OCI-LY3 (cell line): Measurements from ENCODE around the gene LDLRAD1.
"Not testable (repeated sequence)": the region's sequence is repeated elsewhere in the genome, so short reads cannot be mapped to it uniquely, and the experiment has no call there.

ENCODE experiments used
- H2AFZ ChIP-seq: fragments of 200-600, 300-600 bp; shearing (Covaris generic); 2 replicates; pipeline ENCODE4 v1.6.0; 2014; ENCODE audit warnings: antibody characterized with exemption, low read depth, low read length
- H3K27ac ChIP-seq: fragments of 200-600, 300-600 bp; sonication (generic); 2 replicates; pipeline ENCODE4 v1.5.1; 2014; ENCODE audit warnings: mild to moderate bottlenecking, low read length, moderate library complexity, mixed read lengths
- H3K27me3 ChIP-seq: fragments of 200-600, 300-600 bp; sonication (generic); 2 replicates; pipeline ENCODE4 v1.6.1; 2014; ENCODE audit warnings: low read depth, low read length, mixed read lengths
- H3K36me3 ChIP-seq: fragments of 200-600, 300-600 bp; sonication (generic); replicated peaks from 2 replicates; pipeline ENCODE3; 2014; ENCODE audit warnings: low read depth, low read length, mixed read lengths
- H3K4me1 ChIP-seq: fragments of 300-600, 200-600 bp; sonication (generic); 2 replicates; pipeline ENCODE4 v1.6.1; 2014; ENCODE audit warnings: low read length, mixed read lengths
- H3K4me2 ChIP-seq: fragments of 200-600, 300-600 bp; sonication (generic); 2 replicates; pipeline ENCODE4 v1.6.1; 2014; ENCODE audit warnings: low read length, mixed read lengths
- H3K4me3 ChIP-seq: fragments of 300-600, 200-600 bp; sonication (generic); 2 replicates; pipeline ENCODE4 v1.5.1; 2014; ENCODE audit warnings: antibody characterized with exemption, mild to moderate bottlenecking, low read length, moderate library complexity
- H3K79me2 ChIP-seq: fragments of 300-600, 200-600 bp; shearing (Covaris generic); 2 replicates; pipeline ENCODE4 v1.6.1; 2014; ENCODE audit warnings: mild to moderate bottlenecking, low read length, mixed read lengths
- H3K9ac ChIP-seq: fragments of 300-600, 200-600 bp; shearing (Covaris generic); 2 replicates; pipeline ENCODE4 v1.6.0; 2014; ENCODE audit warnings: mild to moderate bottlenecking, low read length, moderate library complexity
- H3K9me3 ChIP-seq: fragments of 200-600, 300-600 bp; shearing (Covaris generic); 2 replicates; pipeline ENCODE4 v1.6.1; 2014; ENCODE audit warnings: low read length, mixed read lengths; ENCODE audit not compliant: insufficient read depth
- H4K20me1 ChIP-seq: fragments of 200-600, 300-600 bp; sonication (generic); 2 replicates; pipeline ENCODE4 v1.6.1; 2016; ENCODE audit warnings: low read length, mixed read lengths; ENCODE audit not compliant: insufficient read depth
- EZH2phosphoT487 ChIP-seq: fragments of 200-600 bp; shearing (Covaris generic); IDR thresholded peaks from 2 replicates; pipeline ENCODE4 v1.6.1; 2018; ENCODE audit warnings: antibody characterized with exemption, mixed run types, low read depth
- TF ChIP-seq, protein P1 (sequence below): fragments of 200-600, 300-600 bp; sonication (generic); IDR thresholded peaks from 2 replicates; pipeline ENCODE4 v1.5.1; 2014; ENCODE audit warnings: antibody characterized with exemption, low read length, low read depth

The LDLRAD1 gene

DNA sequence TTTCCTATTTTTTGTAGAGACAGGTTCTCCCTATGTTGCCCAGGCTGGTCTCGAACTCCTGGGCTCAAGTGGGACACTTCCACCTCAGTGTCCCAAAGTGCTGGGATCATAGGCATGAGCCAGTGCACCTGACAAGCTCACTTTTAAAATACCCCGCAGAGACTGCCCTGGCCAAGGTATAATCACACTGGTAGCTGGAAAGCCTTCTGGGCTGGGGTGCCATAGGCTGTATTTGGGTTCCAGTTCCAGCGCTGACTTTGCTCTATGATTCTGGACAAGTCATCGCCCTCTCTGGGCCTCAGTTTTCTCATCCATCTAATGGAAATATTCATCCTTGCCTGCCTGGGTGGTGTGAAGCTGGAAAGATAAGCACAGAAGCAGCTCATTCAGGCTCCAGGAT is 10.4 kb downstream of the LDLRAD1 start:
- H3K27me3 ChIP-seq = no peaks in the 10 kb centered on the region
- H2AFZ ChIP-seq = no peak overlapping the region
- H3K9ac ChIP-seq = no peak overlapping the region
- H3K9me3 ChIP-seq = no peaks in the 10 kb centered on the region
- no peaks in the 10 kb centered on the region for H3K4me1 ChIP-seq
- H3K4me3 ChIP-seq = no peak overlapping the region
- no peaks in the 10 kb centered on the region for H3K79me2 ChIP-seq
- TF ChIP-seq, protein P1, sequence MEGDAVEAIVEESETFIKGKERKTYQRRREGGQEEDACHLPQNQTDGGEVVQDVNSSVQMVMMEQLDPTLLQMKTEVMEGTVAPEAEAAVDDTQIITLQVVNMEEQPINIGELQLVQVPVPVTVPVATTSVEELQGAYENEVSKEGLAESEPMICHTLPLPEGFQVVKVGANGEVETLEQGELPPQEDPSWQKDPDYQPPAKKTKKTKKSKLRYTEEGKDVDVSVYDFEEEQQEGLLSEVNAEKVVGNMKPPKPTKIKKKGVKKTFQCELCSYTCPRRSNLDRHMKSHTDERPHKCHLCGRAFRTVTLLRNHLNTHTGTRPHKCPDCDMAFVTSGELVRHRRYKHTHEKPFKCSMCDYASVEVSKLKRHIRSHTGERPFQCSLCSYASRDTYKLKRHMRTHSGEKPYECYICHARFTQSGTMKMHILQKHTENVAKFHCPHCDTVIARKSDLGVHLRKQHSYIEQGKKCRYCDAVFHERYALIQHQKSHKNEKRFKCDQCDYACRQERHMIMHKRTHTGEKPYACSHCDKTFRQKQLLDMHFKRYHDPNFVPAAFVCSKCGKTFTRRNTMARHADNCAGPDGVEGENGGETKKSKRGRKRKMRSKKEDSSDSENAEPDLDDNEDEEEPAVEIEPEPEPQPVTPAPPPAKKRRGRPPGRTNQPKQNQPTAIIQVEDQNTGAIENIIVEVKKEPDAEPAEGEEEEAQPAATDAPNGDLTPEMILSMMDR = no peak
- TF ChIP-seq EZH2phosphoT487 = no peak
- no peaks in the 10 kb centered on the region for H4K20me1 ChIP-seq
- H3K36me3 ChIP-seq = no peaks in the 10 kb centered on the region
- H3K4me2 ChIP-seq = no peak overlapping the region
- H3K27ac ChIP-seq = no peak overlapping the region

DNA sequence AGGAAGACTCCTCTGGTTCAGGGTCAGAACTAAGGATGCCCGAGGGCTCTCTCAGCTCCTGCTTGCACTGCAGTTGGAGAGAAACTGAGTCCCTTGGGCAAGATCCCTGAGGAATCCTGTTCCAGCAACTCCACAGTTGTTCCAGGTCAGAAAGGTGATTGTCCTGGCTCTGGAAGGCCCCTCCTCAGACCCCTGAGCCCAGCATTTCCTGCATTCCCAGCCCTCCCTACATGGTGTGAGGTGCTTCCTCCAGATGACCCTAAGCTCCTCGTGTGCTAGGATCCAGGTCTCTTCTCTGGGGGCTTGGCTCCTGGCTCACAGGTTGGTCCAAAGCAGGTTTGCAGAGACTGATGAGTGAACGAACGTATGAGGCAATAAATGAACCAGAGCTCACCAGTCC is 11.5 kb downstream of the LDLRAD1 start:
- Histone ChIP-seq H3K4me3 (no peak overlapping the region), H3K9ac (no peak overlapping the region), H4K20me1 (no peaks in the 10 kb centered on the region), H3K36me3 (no peaks in the 10 kb centered on the region), H3K4me1 (no peaks in the 10 kb centered on the region), H3K27ac (no peak overlapping the region), H3K79me2 (no peaks in the 10 kb centered on the region), H3K27me3 (no peaks in the 10 kb centered on the region), H3K4me2 (no peak overlapping the region), H3K9me3 (no peaks in the 10 kb centered on the region), H2AFZ (no peak overlapping the region)
- TF ChIP-seq EZH2phosphoT487 = no peak
- TF ChIP-seq, protein P1 = no peak

DNA sequence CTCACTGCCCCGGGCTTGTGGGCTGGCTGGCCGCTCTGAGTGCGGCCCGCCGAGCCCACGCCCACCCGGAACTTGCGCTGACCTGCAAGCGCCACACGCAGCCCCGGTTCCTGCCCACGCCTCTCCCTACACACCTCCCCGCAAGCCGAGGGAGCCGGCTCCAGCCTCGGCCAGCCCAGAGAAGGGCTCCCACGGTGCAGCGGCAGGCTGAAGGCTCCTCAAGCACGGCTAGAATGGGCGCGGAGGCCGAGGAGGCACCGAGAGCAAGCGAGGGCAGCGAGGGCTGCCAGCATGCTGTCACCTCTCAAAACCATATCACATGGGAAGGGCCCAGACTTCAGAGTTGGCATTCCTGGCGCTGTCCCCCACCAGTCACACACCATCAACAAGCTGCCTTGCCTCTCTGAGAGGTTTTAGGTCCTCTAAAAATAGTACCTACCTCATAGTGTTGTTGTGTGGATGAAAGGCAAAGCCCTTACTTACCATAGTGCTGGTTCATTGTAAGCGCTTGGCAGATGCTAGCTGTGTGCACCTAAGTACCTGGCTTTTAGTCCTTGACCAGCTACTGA is 13.4 kb downstream of the LDLRAD1 start:
- Histone ChIP-seq H3K4me2 (no peak overlapping the region), H3K27ac (no peak overlapping the region), H3K36me3 (no peaks in the 10 kb centered on the region), H3K27me3 (no peaks in the 10 kb centered on the region), H4K20me1 (no peaks in the 10 kb centered on the region), H2AFZ (no peak overlapping the region), H3K4me3 (no peak overlapping the region), H3K9ac (no peak overlapping the region), H3K79me2 (no peaks in the 10 kb centered on the region), H3K9me3 (no peaks in the 10 kb centered on the region), H3K4me1 (no peaks in the 10 kb centered on the region)
- no peak for TF ChIP-seq EZH2phosphoT487
- TF ChIP-seq, protein P1 = no peak

DNA sequence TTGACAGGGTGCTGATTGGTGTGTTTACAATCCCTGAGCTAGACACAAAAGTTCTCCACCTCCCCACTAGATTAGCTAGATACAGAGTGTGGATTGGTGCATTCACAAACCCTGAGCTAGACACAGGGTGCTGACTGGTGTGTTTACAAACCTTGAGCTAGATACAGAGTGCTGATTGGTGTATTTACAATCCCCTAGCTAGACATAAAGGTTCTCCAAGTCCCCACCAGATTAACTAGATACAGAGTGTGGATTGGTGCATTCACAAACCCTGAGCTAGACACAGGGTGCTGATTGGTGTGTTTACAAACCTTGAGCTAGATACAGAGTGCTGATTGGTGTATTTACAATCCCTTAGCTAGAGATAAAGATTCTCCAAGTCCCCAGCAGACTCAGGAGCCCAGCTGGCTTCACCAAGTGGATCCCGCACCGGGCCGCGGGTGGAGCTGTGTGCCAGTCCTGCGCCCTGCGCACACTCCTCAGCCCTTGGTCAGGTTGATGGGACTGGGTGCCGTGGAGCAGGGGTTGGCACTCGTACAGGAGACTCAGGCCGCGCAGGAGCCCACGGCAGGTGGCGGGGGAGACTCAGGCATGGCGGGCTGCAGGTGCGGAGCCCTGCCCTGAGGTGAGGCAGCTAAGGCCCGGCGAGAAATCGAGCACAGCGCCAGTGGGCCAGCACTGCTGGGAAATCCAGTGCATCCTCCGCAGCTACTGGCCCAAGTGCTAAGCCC is 14.1 kb downstream of the LDLRAD1 start:
- not testable (repeated sequence) for H2AFZ ChIP-seq, H3K27ac ChIP-seq, H3K27me3 ChIP-seq, H3K4me2 ChIP-seq, H3K9me3 ChIP-seq, H3K36me3 ChIP-seq, H3K9ac ChIP-seq, H3K4me1 ChIP-seq, H3K4me3 ChIP-seq, H3K79me2 ChIP-seq, H4K20me1 ChIP-seq
